ENCODE data around the gene SETSIP.

SETSIP gene

DNA sequence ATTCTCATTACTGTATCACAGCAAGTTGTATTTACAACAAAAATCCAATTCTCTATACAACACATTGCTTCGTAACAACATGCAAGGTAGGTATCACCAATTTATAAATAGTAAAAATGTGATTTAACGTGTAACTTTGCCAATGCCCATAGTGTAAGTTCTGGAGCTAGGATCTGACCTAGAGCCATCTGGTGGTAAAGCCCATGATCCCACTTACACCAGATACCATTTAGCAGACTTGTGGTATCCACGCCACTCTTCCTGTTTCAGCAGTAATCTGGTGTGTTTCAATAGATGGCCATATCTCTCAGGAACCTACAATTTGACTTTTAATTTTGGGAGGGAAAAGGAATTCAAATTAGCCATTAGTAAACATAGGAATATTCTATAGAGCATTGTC, 10.2 kb downstream of the SETSIP start:
- H3K4me3 ChIP-seq (ENCODE audit: control insufficient read depth, low read depth, low read length) = no peak overlapping the region
- no peak for DNase-seq (ENCODE audit: low read depth)
- TF ChIP-seq, protein P1, sequence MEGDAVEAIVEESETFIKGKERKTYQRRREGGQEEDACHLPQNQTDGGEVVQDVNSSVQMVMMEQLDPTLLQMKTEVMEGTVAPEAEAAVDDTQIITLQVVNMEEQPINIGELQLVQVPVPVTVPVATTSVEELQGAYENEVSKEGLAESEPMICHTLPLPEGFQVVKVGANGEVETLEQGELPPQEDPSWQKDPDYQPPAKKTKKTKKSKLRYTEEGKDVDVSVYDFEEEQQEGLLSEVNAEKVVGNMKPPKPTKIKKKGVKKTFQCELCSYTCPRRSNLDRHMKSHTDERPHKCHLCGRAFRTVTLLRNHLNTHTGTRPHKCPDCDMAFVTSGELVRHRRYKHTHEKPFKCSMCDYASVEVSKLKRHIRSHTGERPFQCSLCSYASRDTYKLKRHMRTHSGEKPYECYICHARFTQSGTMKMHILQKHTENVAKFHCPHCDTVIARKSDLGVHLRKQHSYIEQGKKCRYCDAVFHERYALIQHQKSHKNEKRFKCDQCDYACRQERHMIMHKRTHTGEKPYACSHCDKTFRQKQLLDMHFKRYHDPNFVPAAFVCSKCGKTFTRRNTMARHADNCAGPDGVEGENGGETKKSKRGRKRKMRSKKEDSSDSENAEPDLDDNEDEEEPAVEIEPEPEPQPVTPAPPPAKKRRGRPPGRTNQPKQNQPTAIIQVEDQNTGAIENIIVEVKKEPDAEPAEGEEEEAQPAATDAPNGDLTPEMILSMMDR (conservative IDR thresholded peaks at IDR 0.05; ENCODE audit: control insufficient read depth, insufficient read depth, low read depth, low read length) = no peak

DNA sequence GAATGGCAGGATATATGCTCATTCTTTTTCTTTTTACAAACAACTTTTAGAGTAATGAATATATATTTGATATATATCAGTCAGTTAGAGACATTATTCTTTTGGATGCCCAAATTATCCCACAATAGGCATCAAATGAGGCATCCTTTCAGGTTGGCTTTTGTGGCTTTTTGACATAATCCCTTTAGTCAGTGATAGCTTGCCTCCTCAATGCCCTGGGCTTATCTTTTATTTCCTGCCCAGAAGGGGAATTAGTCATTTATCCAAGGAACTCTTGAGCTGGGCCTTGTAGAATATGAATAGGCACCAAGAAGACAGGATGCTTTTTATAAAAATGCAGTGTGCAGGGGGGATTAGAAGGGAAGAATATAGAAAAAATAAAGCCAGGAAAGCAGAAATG, 23.3 kb downstream of the SETSIP start:
- TF ChIP-seq, protein P1 (conservative IDR thresholded peaks at IDR 0.05; ENCODE audit: control insufficient read depth, insufficient read depth, low read depth, low read length) = no peak
- H3K4me3 ChIP-seq (ENCODE audit: control insufficient read depth, low read depth, low read length) = no peak overlapping the region
- DNase-seq (ENCODE audit: low read depth) = no peak

DNA sequence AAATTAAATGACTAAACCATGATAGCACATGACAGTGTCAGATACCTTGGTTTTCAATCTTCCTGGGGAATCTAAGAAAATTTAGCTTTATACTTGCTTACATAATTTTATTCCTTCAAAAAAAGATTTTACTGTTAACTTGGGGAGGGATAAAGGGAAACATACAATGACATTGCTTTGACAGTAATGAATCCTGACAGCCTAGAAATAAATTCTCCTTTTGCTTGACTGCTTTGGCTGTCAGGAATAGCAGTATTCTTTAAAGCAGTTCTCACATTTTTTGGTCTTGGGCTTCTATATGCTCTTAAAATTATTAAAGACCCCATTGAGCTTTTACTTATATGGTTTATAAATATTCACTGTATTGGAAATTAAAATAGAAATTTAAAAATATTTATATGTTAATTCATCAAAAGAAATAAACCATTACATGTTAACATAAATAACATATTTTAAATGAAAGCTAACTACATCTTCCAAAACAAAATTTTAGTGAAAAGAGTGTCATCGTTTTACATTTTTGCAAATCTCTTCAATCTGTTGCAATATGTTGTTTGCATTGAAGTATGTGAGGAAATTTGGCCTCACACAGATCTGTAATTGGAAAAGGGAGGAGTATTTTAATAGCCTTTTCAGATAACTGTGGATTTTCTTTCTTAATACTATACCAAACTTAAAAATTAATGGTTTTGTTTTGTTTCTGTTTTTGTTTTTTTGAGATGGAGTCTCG, 29.3 kb downstream of the SETSIP start:
- no peak for DNase-seq (ENCODE audit: low read depth)
- TF ChIP-seq, protein P1 (conservative IDR thresholded peaks at IDR 0.05; ENCODE audit: control insufficient read depth, insufficient read depth, low read depth, low read length) = no peak
- no peak overlapping the region for H3K4me3 ChIP-seq (ENCODE audit: control insufficient read depth, low read depth, low read length)

DNA sequence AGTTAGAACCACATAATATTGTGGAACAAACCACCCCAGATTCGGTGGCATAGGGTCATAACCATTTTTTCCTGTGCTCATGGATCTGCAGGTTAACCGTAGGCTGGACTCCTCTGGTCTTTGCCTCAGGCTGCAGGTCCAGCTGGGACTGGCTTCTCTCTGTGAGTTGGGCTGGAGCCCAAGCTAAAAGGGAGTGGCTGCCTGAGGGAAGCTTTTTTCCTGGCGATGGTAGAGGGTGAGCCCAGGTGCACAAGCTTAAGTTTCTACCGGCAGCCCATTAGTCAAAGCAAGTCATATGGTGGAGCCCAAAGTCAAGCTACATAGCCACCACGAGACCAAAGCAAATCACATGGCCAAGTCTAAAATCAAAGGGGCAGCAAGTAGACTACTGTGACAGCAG, 31.6 kb downstream of the SETSIP start:
- no peak overlapping the region for H3K4me3 ChIP-seq (ENCODE audit: control insufficient read depth, low read depth, low read length)
- DNase-seq (ENCODE audit: low read depth) = no peak
- TF ChIP-seq, protein P1 (conservative IDR thresholded peaks at IDR 0.05; ENCODE audit: control insufficient read depth, insufficient read depth, low read depth, low read length) = no peak

DNA sequence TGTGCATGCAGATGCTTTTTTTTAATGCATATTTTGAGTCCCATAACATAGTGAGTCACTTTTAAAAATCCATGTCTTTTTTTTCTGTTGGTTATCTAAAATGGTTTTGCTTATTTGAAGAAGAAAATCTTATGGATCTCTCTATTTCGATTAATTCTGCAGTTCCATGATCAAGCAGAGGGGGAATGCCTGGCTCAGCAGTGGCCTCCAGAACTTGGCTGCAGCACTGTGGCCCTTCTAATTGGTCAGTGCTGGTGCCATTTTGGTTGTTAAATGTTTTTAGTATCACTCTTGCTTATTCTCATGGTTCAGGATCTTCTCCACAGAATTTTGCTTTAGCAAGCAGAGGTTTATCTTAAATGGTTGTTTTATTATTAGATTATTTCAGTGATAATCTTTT, 34.2 kb downstream of the SETSIP start:
- no peak for DNase-seq (ENCODE audit: low read depth)

DNA sequence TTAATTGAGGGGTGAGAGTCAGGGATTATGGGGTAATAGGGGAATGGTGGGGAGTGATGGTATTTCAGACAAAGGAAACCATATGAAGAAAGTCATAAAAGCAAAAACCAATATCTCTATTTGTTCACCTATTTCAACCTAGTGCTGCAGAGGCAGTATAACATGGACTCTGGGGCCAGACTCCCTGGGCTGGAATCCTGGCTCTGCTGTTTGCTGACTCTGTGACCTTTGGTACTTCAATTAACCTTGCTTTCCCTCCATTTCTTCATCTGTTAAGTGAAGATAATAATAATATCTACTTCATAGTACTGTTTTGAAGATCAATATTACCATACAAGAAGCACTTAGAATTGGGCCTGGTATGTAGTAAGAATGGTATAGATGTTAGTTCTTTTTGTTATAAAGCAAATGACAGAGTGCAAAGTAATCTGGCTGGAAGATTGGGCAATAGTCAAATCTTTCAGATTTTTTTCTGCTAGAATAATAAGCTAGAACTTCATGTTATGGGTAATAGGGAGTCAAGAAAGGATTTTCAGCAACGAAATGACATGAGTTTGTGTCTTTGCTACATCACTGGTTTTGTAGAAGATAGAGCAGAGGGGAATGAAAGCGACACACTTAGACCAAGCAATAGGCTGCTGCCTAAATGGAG, 36.4 kb downstream of the SETSIP start:
- TF ChIP-seq, protein P1 (conservative IDR thresholded peaks at IDR 0.05; ENCODE audit: control insufficient read depth, insufficient read depth, low read depth, low read length) = no peak
- H3K4me3 ChIP-seq (ENCODE audit: control insufficient read depth, low read depth, low read length) = no peak overlapping the region

More for the DNA sequence above, 34.2 kb downstream of the SETSIP start:
- TF ChIP-seq, protein P1 (conservative IDR thresholded peaks at IDR 0.05; ENCODE audit: control insufficient read depth, insufficient read depth, low read depth, low read length) = no peak
- H3K4me3 ChIP-seq (ENCODE audit: control insufficient read depth, low read depth, low read length) = no peak overlapping the region

More for the DNA sequence above, 36.4 kb downstream of the SETSIP start:
- no peak for DNase-seq (ENCODE audit: low read depth)
